HEK293 (cell line): Measurements from ENCODE around the gene TMEM170B.

ENCODE experiments used
- CTCF ChIA-PET: fragments of 350-600 bp; formaldehyde crosslinking; extraction: SDS; loops from one replicate; lab custom pipeline; 2021; ENCODE audit warnings: antibody characterized with exemption; lab: Yijun Ruan, JAX
- POLR2A ChIA-PET: fragments of 300-600 bp; formaldehyde crosslinking; extraction: SDS; loops from one replicate; lab custom pipeline; 2020; ENCODE audit warnings: antibody characterized with exemption, inconsistent platforms; lab: Yijun Ruan, JAX
- H3K27ac ChIP-seq: fragments of 200-500 bp; sonication (Bioruptor generic); 2 replicates; pipeline ENCODE4 v1.5.1; 2014; ENCODE audit warnings: low read depth, low read length, control low read depth, inconsistent platforms; ENCODE audit errors: extremely low read depth
- H3K36me3 ChIP-seq, 2 experiments: fragments of 200-500 bp in 1 of 2; sonication (Bioruptor generic) in 1 of 2; 1 replicate in 1 of 2; 2 replicates in 1 of 2; pipeline ENCODE4 v1.5.1; 2014 to 2017; ENCODE audit warnings: inconsistent platforms in 2 of 2, low read length in 2 of 2; ENCODE audit not compliant: control insufficient read depth in 2 of 2, insufficient read depth in 1 of 2
- H3K4me1 ChIP-seq: fragments of 200-500 bp; sonication (Bioruptor generic); 2 replicates; pipeline ENCODE4 v1.5.1; 2014; ENCODE audit warnings: mild to moderate bottlenecking, low read length, inconsistent platforms; ENCODE audit not compliant: control insufficient read depth, insufficient read depth
- H3K4me3 ChIP-seq: 2 replicates; pipeline ENCODE4 v1.5.1; 2011; ENCODE audit warnings: low read depth, mild to moderate bottlenecking, control low read depth, low read length, moderate library complexity
- H3K9me3 ChIP-seq: fragments of 200-500 bp; sonication (Bioruptor generic); 2 replicates; pipeline ENCODE4 v1.5.1; 2014; ENCODE audit warnings: low read depth, low read length, inconsistent platforms; ENCODE audit not compliant: control insufficient read depth, insufficient read depth
- FEZF1 ChIP-seq: fragments of 450-650 bp; formaldehyde crosslinking; IDR thresholded peaks from 2 replicates; pipeline ENCODE4 v1.5.1; 2016; ENCODE audit warnings: missing biosample characterization, missing genetic modification characterization
- GLIS2 ChIP-seq: fragments of 450-650 bp; formaldehyde crosslinking; IDR thresholded peaks from 2 replicates; pipeline ENCODE4 v1.5.1; 2016; ENCODE audit warnings: missing biosample characterization, missing genetic modification characterization
- HOXA7 ChIP-seq: sonication (generic); formaldehyde crosslinking; IDR thresholded peaks from 2 replicates; pipeline ENCODE4 v1.8.1; 2022; ENCODE audit warnings: missing genetic modification reagents, borderline replicate concordance
- KLF8 ChIP-seq: fragments of 450-650 bp; formaldehyde crosslinking; IDR thresholded peaks from 2 replicates; pipeline ENCODE4 v1.5.1; 2016; ENCODE audit warnings: missing biosample characterization, missing genetic modification characterization
- KLF9 ChIP-seq: fragments of 450-650 bp; formaldehyde crosslinking; IDR thresholded peaks from 2 replicates; pipeline ENCODE4 v1.5.1; 2016; ENCODE audit warnings: missing biosample characterization, missing genetic modification characterization, low read depth
- OSR2 ChIP-seq: fragments of 450-650 bp; formaldehyde crosslinking; IDR thresholded peaks from 2 replicates; pipeline ENCODE4 v1.5.1; 2016; ENCODE audit warnings: missing biosample characterization, missing genetic modification characterization
- ZBTB7A ChIP-seq: fragments of 450-650 bp; formaldehyde crosslinking; IDR thresholded peaks from 2 replicates; pipeline ENCODE4 v1.5.1; 2016; ENCODE audit warnings: low read depth, missing biosample characterization, missing genetic modification characterization
- ZNF133 ChIP-seq: fragments of 450-650 bp; formaldehyde crosslinking; IDR thresholded peaks from 2 replicates; pipeline ENCODE4 v1.5.1; 2016; ENCODE audit warnings: missing biosample characterization, missing genetic modification characterization
- ZNF138 ChIP-seq: fragments of 450-650 bp; formaldehyde crosslinking; IDR thresholded peaks from 2 replicates; pipeline ENCODE4 v1.5.1; 2016; ENCODE audit warnings: missing biosample characterization, missing genetic modification characterization, borderline replicate concordance
- ZNF155 ChIP-seq: fragments of 450-650 bp; formaldehyde crosslinking; IDR thresholded peaks from 2 replicates; pipeline ENCODE4 v1.5.1; 2016; ENCODE audit warnings: missing biosample characterization, missing genetic modification characterization
- ZNF16 ChIP-seq: fragments of 450-650 bp; formaldehyde crosslinking; IDR thresholded peaks from 2 replicates; pipeline ENCODE4 v1.5.1; 2016; ENCODE audit warnings: low read depth, missing biosample characterization, missing genetic modification characterization
- ZNF174 ChIP-seq: fragments of 450-650 bp; formaldehyde crosslinking; IDR thresholded peaks from 2 replicates; pipeline ENCODE4 v1.5.0; 2017; ENCODE audit warnings: missing biosample characterization, mild to moderate bottlenecking, missing genetic modification characterization
- ZNF2 ChIP-seq: fragments of 450-650 bp; formaldehyde crosslinking; IDR thresholded peaks from 2 replicates; pipeline ENCODE4 v1.5.1; 2016; ENCODE audit warnings: missing biosample characterization, missing genetic modification characterization
- ZNF248 ChIP-seq: fragments of 450-650 bp; formaldehyde crosslinking; IDR thresholded peaks from 2 replicates; pipeline ENCODE4 v1.5.1; 2017; ENCODE audit warnings: missing biosample characterization, missing genetic modification characterization
- ZNF354C ChIP-seq: fragments of 450-650 bp; formaldehyde crosslinking; IDR thresholded peaks from 2 replicates; pipeline ENCODE4 v1.5.1; 2016; ENCODE audit warnings: missing biosample characterization, missing genetic modification characterization, low read depth, borderline replicate concordance
- ZNF366 ChIP-seq: fragments of 450-650 bp; formaldehyde crosslinking; conservative IDR thresholded peaks from 2 replicates; pipeline ENCODE4 v1.5.1; 2016; ENCODE audit warnings: missing biosample characterization, missing genetic modification characterization
- ZNF548 ChIP-seq: fragments of 450-650 bp; formaldehyde crosslinking; IDR thresholded peaks from 2 replicates; pipeline ENCODE4 v1.5.1; 2016; ENCODE audit warnings: missing biosample characterization, missing genetic modification characterization
- ZNF549 ChIP-seq: fragments of 450-650 bp; IDR thresholded peaks from 2 replicates; pipeline ENCODE4 v1.5.1; 2018; ENCODE audit warnings: missing biosample characterization, missing genetic modification characterization, mild to moderate bottlenecking, inconsistent platforms, moderate library complexity
- ZNF610 ChIP-seq: fragments of 450-650 bp; formaldehyde crosslinking; IDR thresholded peaks from 2 replicates; pipeline ENCODE4 v1.5.1; 2016; ENCODE audit warnings: missing biosample characterization, missing genetic modification characterization, borderline replicate concordance
- ZNF621 ChIP-seq: fragments of 450-650 bp; formaldehyde crosslinking; IDR thresholded peaks from 2 replicates; pipeline ENCODE4 v1.5.1; 2017; ENCODE audit warnings: missing biosample characterization, missing genetic modification characterization
- ZNF623 ChIP-seq: fragments of 450-650 bp; formaldehyde crosslinking; IDR thresholded peaks from 2 replicates; pipeline ENCODE4 v1.5.1; 2016; ENCODE audit warnings: missing biosample characterization, missing genetic modification characterization
- ZNF624 ChIP-seq: fragments of 450-650 bp; formaldehyde crosslinking; IDR thresholded peaks from 2 replicates; pipeline ENCODE4 v1.5.1; 2017; ENCODE audit warnings: missing biosample characterization, missing genetic modification characterization
- ZNF792 ChIP-seq: fragments of 450-650 bp; formaldehyde crosslinking; IDR thresholded peaks from 2 replicates; pipeline ENCODE4 v1.5.1; 2016; ENCODE audit warnings: missing biosample characterization, missing genetic modification characterization
- ZSCAN16 ChIP-seq: fragments of 450-650 bp; formaldehyde crosslinking; IDR thresholded peaks from 2 replicates; pipeline ENCODE4 v1.5.1; 2016; ENCODE audit warnings: missing biosample characterization, missing genetic modification characterization
- ZXDB ChIP-seq: fragments of 450-650 bp; formaldehyde crosslinking; IDR thresholded peaks from 2 replicates; pipeline ENCODE4 v1.5.1; 2016; ENCODE audit warnings: missing biosample characterization, missing genetic modification characterization
- TF ChIP-seq, protein P1 (sequence below): fragments of 450-650 bp; formaldehyde crosslinking; IDR thresholded peaks from 2 replicates; pipeline ENCODE4 v1.5.1; 2016; ENCODE audit warnings: missing biosample characterization, missing genetic modification characterization
- TF ChIP-seq, protein P2 (sequence below): fragments of 450-650 bp; formaldehyde crosslinking; IDR thresholded peaks from 2 replicates; pipeline ENCODE4 v1.5.1; 2016; ENCODE audit warnings: missing biosample characterization, missing genetic modification characterization
- TF ChIP-seq, protein P3 (sequence below): fragments of 450-650 bp; formaldehyde crosslinking; IDR thresholded peaks from 2 replicates; pipeline ENCODE4 v1.5.1; 2016; ENCODE audit warnings: missing biosample characterization, missing genetic modification characterization
- TF ChIP-seq, protein P4 (sequence below): fragments of 450-650 bp; formaldehyde crosslinking; IDR thresholded peaks from 2 replicates; pipeline ENCODE4 v1.5.1; 2016; ENCODE audit warnings: missing biosample characterization, missing genetic modification characterization, low read depth

Gene TMEM170B

DNA sequence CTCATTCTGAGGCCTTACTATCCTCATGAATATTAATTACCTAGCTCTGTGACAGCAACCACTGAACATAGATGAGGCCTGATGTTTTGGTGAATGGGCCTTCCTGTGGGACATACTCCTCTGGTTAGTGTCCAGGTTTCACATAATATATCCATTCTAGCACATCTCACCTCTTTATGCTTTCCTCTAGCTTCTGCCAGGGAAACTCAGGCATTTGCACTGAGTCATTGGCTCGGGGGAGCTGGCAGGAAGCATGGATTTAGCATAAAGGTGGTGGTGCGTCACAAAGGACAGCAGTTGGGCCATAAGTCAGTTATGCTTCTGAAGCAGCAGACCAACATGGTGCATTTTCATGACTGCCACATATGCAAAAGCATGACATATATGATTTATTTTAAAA, 37.5 kb upstream of the TMEM170B start (continued):
- no peak for TF ChIP-seq KLF8
- TF ChIP-seq, all 188 proteins: peak for 0

DNA sequence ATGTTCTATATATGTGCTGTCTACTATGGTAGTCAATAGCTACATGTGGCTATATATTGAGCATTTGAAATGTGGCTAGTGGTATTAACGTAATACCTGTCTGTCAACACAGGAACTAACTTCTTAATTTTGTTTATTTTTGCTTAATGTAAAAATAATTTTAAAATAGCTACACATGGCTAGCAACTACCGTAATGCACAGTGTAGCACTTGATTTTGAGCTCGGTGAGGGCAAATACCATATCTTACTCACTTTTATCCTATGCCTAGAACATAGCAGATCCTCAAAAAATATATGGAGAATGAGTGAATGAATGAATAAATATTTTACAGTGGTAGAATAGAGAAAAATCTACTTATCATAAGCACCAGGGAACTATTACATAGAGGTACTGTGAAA, 28.1 kb upstream of the TMEM170B start:
- no peaks in the 10 kb centered on the region for H3K9me3 ChIP-seq
- TF ChIP-seq ZNF174 (tag by site-specific recombination) (no peak), ZNF610 (no peak), ZNF621 (tag by site-specific recombination) (no peak), ZNF2 (tag by site-specific recombination) (no peak), OSR2 (tag by site-specific recombination) (no peak), ZNF354C (no peak), ZNF16 (tag by site-specific recombination) (no peak), ZXDB (no peak), ZNF624 (tag by site-specific recombination) (no peak), ZNF548 (no peak), ZSCAN16 (no peak), ZNF133 (tag by site-specific recombination) (no peak)
- H3K4me3 ChIP-seq, result no peak overlapping the region
- H3K27ac ChIP-seq, result no peak overlapping the region
- H3K36me3 ChIP-seq, result no peaks in the 10 kb centered on the region
- H3K4me1 ChIP-seq, result no peaks in the 10 kb centered on the region
- ChIA-PET POLR2A (no interaction called here), CTCF (interaction anchor here (0.5 to 3.1 kb wide), 5 partner anchors 9 to 365 kb away, joined by 3 to 27 read pairs (median 3); no protein-coding TSS in a partner anchor)

DNA sequence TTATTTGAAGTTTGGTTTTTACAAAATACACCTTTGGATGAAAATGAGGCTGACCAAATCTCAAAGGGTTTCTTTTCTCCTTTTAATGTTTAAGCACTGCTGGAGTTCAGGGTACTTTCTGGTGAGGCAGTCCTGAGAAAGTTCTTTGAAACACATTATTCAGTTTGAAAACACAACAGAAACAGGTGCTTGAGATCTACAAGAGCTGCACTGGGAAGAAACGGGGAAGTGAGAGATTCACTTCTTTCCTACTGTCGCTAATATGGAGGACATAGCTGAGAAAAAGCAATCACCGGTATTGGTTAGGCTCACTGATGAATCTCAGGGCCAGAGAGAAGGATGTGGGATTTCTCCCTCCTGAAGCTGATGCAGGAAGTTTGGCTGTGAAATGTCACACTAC, 22.9 kb upstream of the TMEM170B start:
- POLR2A ChIA-PET, result interaction anchor here (1.0 kb wide), 1 partner anchor 24 kb away, joined by 3 read pairs; no protein-coding TSS in a partner anchor
- Histone ChIP-seq H3K27ac (no peak overlapping the region), H3K4me1 (no peaks in the 10 kb centered on the region), H3K9me3 (no peaks in the 10 kb centered on the region), H3K36me3 (no peaks in the 10 kb centered on the region), H3K4me3 (no peak overlapping the region)
- CTCF ChIA-PET, result interaction anchor here (1.2 to 2.0 kb wide), 3 partner anchors 18 to 61 kb away, joined by 3 to 12 read pairs (median 5); no protein-coding TSS in a partner anchor
- TF ChIP-seq ZNF138 (tag by site-specific recombination) (no peak), ZNF623 (tag by site-specific recombination) (no peak), KLF9 (tag by site-specific recombination) (no peak), FEZF1 (tag by site-specific recombination) (no peak), GLIS2 (tag by site-specific recombination) (no peak), ZNF549 (tag by site-specific recombination) (no peak), ZBTB7A (tag by site-specific recombination) (no peak), ZNF792 (no peak), ZNF155 (tag by site-specific recombination) (no peak), ZNF366 (tag by site-specific recombination) (no peak), ZNF2 (tag by site-specific recombination) (no peak), ZNF174 (tag by site-specific recombination) (no peak), ZNF248 (tag by site-specific recombination) (no peak), HOXA7 (no peak)
- TF ChIP-seq, protein P1, sequence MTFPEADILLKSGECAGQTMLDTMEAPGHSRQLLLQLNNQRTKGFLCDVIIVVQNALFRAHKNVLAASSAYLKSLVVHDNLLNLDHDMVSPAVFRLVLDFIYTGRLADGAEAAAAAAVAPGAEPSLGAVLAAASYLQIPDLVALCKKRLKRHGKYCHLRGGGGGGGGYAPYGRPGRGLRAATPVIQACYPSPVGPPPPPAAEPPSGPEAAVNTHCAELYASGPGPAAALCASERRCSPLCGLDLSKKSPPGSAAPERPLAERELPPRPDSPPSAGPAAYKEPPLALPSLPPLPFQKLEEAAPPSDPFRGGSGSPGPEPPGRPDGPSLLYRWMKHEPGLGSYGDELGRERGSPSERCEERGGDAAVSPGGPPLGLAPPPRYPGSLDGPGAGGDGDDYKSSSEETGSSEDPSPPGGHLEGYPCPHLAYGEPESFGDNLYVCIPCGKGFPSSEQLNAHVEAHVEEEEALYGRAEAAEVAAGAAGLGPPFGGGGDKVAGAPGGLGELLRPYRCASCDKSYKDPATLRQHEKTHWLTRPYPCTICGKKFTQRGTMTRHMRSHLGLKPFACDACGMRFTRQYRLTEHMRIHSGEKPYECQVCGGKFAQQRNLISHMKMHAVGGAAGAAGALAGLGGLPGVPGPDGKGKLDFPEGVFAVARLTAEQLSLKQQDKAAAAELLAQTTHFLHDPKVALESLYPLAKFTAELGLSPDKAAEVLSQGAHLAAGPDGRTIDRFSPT (tag by site-specific recombination), result no peak
- TF ChIP-seq, protein P2, sequence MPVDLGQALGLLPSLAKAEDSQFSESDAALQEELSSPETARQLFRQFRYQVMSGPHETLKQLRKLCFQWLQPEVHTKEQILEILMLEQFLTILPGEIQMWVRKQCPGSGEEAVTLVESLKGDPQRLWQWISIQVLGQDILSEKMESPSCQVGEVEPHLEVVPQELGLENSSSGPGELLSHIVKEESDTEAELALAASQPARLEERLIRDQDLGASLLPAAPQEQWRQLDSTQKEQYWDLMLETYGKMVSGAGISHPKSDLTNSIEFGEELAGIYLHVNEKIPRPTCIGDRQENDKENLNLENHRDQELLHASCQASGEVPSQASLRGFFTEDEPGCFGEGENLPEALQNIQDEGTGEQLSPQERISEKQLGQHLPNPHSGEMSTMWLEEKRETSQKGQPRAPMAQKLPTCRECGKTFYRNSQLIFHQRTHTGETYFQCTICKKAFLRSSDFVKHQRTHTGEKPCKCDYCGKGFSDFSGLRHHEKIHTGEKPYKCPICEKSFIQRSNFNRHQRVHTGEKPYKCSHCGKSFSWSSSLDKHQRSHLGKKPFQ (tag by site-specific recombination), result no peak
- TF ChIP-seq, protein P3, sequence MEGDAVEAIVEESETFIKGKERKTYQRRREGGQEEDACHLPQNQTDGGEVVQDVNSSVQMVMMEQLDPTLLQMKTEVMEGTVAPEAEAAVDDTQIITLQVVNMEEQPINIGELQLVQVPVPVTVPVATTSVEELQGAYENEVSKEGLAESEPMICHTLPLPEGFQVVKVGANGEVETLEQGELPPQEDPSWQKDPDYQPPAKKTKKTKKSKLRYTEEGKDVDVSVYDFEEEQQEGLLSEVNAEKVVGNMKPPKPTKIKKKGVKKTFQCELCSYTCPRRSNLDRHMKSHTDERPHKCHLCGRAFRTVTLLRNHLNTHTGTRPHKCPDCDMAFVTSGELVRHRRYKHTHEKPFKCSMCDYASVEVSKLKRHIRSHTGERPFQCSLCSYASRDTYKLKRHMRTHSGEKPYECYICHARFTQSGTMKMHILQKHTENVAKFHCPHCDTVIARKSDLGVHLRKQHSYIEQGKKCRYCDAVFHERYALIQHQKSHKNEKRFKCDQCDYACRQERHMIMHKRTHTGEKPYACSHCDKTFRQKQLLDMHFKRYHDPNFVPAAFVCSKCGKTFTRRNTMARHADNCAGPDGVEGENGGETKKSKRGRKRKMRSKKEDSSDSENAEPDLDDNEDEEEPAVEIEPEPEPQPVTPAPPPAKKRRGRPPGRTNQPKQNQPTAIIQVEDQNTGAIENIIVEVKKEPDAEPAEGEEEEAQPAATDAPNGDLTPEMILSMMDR (tag by site-specific recombination), result no peak
- TF ChIP-seq, protein P4, sequence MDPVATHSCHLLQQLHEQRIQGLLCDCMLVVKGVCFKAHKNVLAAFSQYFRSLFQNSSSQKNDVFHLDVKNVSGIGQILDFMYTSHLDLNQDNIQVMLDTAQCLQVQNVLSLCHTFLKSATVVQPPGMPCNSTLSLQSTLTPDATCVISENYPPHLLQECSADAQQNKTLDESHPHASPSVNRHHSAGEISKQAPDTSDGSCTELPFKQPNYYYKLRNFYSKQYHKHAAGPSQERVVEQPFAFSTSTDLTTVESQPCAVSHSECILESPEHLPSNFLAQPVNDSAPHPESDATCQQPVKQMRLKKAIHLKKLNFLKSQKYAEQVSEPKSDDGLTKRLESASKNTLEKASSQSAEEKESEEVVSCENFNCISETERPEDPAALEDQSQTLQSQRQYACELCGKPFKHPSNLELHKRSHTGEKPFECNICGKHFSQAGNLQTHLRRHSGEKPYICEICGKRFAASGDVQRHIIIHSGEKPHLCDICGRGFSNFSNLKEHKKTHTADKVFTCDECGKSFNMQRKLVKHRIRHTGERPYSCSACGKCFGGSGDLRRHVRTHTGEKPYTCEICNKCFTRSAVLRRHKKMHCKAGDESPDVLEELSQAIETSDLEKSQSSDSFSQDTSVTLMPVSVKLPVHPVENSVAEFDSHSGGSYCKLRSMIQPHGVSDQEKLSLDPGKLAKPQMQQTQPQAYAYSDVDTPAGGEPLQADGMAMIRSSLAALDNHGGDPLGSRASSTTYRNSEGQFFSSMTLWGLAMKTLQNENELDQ (tag by site-specific recombination), result no peak
